ENCODE data around the gene BUB1.
"Not testable (repeated sequence)": the region's sequence is repeated elsewhere in the genome, so short reads cannot be mapped to it uniquely, and the experiment has no call there.

BUB1 gene

DNA sequence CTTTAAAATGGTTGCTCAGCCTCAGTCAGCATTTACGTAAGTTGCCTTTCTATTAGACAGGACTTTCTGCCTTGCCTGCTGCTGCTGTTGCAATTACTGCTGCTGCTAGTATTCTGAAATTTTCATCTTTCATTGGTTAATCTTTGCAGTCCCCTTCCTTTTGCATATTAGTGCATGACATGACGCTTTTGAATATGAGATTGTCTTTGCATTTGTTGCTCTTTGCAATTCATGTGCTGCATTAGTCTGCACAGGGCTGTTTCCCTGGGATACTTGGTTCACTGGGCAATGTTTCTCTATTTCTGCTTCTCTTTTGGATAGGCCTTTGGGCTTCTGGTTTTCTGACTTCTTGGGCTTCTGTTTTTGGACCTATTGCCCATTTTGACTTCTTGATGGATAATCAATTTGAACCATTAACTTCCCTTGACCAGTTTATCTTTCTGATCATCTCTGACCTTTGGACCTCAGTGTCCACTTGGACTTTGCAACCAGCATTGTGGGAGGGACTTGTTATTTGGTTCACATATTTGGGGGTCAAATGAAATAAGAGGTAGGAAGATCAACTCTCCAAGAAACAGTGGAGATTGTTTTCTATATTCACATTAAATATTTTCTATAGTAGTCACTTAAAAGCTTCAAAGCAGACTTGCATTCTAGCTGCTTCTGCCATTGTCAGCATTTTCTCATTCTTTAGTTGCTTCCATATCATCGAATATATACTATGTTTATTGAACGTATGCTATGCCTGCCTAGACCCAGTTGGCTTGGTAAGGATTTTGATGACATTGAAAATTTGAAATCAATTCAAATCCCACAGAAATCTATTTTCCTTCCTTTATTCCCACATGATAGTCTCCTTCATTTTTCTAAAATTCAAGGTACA lies 12.5 kb upstream of the BUB1 start:
- no peak for DNase-seq (ENCODE audit: low read depth)

DNA sequence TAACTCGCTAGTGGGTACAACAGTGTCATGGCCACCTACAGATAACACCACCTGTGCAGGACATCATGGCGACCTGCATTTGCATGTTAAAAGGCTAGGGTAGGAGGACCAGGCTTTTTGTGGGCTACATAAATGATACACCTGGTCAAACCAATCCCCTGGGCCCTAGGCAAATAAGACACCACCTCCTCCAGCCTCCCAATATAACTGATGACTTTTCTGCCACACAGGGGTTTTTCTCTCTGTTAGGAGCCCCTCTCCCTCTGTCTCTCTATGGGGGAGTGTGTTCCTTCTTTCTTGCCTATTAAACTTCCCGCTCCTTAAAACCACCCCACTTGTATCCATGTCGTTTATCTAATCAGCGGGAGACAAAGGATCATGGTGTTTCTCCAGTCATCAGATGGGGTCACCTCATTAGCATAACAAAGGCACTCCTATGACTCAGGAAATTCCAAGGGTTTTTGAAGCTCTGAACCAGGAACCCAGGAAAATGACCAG lies 10.8 kb upstream of the BUB1 start:
- DNase-seq (ENCODE audit: low read depth) = no peak

DNA sequence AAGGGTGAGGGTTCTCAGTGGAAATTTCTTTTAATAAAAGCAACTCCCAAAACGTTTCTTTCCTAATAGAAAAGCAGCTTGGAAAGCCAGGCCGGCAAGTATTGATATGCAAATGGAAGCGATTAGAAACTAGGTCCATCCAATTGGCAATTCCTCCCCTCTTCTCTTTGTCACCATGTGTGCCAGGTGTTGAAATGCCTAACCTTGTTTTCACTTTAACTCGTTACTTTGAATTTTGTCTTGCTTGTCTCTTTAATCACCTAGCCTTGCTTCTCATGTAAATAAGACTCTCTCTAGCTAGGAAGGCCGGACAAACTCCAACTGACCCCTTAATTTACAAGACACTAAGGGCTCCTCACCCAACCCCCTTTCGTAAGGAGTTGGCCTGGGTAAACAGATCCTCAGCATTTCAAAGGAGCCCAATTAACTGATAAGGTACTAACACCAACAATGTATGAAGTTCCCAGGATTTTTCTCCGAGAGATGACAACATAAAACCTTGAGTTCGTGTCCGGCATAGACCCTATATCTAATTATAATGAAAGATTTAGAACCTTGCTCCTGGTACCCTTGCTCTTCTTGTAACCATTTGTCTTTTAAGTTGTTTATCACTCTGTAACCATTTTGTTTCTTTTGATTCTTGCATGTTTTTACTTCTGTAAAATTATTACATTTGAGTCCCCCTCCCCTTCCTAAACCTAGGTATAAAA lies 10.1 kb upstream of the BUB1 start:
- not testable (repeated sequence) for DNase-seq (ENCODE audit: low read depth)

DNA sequence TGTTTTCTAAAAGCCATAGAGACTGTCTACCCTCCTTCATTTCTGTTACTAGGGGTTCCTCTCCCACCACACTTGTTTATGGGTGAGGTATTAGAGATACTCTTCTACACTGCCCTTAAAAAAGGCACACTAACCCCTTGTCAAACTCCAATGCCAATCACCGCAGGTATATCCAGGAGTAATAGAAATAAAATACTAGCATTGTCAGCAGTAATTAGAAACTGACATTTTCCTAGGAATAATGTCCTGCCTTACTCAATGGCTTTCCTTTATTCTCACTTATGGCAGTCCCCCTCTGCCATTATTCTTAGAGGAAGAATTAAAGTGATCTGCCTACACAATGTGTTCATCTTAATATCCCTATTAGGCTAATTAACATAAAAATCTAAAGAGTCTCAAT lies 5.0 kb upstream of the BUB1 start:
- no peak for DNase-seq (ENCODE audit: low read depth)

DNA sequence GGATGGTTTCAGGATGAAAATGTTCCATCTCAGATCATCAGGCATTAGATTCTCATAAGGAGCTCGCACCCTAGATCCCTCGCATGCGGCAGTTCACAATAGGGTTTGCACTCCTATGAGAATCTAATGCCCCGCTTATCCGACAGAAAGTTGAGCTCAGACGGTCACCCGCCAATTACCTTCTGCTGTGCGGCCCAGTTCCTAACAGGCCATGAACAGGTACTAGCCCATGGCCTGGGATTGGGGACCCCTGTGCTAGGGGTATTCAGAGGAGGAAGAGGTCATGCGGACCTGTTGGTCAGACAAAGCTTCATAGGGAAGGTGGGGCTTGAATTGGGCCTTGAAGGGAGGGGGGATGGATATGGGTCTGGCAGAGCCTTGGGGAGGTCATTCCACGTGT lies 4.4 kb upstream of the BUB1 start:
- no peak for DNase-seq (ENCODE audit: low read depth)

DNA sequence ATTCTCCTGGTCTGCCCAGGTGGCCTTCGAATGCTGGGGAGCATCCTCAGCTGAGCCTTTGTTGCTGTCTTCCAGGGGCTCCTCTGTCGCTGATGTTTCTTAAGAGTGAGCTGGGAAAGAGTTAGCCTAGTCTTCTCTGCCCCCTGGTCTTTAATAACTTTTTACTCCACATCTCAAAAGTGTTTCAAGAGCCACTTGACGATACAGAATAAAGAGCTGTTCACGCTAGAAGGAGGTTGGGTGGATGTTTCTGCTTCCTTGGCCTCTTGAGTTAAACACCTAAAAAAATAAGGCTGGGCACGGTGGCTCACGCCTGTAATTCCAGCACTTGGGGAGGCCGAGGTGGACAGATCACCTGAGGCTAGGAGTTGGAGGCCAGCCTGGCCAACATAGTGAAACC lies 2.8 kb upstream of the BUB1 start:
- DNase-seq (ENCODE audit: low read depth) = no peak

DNA sequence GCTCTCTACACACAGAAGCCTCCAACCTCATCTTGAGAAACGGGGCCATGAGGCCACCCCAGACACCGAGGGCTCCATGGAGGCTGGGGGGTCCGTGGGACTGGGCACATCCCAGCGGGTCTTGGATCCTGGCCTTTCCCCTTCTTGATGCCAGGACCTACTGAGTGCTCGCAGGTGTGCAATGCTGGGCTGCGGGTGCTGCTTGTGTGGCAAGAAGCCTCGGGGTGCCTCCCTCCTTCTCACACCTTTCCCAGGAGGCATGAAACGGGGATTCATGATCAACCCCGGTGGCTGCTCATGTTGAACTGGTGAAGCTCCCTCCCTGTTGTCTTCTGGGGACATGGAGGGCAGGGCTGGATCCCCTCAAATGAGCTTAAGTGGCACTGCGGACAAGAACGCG lies 2.0 kb upstream of the BUB1 start:
- DNase-seq (ENCODE audit: low read depth) = no peak

DNA sequence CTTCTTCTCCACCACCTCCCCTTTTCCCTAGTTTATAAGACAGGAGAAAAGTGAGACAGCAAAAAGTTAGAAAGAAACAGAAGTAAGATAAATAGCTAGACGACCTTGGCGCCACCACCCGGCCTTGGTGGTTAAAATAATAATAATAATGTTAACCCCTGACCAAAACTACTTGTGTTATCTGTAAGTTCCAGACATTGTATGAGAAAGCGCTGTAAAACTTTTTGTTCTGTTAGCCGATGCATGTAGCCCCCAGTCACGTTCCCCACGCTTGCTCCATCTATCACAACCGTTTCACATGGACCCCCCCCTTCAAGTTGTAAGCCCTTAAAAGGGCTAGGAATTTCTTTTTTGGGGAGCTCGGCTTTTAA lies 1.5 kb upstream of the BUB1 start:
- no peak for DNase-seq (ENCODE audit: low read depth)

DNA sequence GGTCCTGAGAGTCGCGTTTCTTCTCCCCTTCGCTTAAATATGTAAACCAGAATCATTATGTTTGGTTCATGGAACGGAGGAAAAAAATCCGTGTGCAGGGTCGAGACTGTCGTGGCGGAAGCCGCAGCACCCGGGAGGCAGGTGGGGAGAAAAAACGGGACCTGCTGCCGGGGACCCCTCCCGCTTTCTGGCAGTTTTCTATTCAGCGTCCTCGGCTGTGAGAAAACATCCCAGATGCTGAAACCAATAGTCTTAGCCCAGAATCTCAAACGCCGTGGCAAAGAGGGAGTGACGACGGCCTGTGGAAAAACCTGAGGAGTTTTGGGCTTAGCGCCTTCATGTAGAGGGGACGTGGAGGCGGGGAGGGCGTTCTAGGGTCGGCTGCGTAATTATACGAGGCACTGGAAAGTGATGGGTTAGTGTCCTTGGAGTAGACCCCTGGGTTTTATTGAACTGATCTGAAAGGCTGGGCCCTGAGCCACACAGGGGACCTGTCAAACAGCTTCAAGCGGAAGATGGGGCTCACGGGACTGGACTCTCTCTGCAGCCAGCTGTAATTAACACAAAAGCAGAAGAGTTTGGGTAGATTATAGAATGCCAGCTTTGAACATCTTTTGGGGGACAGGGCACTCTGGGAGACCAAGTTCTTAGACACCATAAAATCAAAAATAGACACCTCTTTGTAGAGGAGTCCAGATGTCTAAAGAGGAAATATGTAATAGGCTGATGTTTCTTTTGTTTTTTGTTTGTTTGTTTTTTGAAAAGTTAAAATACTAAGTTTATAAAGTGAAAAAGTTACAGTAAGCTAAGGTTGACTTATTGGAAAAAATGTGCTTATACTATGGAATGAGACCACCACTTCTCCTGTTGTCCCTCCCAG lies 834 bp upstream of the BUB1 start:
- DNase-seq (ENCODE audit: low read depth) = no peak

DNA sequence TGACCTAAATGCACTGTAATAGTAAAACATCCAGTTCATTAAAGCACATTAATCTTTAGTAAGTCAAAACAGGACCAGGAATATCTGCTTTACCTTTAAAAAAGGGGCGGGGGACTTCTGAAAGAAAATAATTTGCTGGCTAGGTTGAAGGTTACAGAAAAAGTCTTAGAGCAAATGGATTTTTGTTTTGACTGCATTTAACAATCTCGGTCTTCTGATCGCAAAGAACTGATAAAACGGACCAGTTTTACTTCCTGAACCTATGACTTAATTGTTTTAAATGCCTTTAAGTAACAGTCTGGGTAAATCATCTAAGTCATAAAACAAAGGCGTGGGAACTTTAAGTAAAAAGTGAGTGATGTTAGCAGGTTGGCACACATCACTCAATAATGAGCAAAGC lies 783 bp downstream of the BUB1 start:
- no peak for DNase-seq (ENCODE audit: low read depth)

DNA sequence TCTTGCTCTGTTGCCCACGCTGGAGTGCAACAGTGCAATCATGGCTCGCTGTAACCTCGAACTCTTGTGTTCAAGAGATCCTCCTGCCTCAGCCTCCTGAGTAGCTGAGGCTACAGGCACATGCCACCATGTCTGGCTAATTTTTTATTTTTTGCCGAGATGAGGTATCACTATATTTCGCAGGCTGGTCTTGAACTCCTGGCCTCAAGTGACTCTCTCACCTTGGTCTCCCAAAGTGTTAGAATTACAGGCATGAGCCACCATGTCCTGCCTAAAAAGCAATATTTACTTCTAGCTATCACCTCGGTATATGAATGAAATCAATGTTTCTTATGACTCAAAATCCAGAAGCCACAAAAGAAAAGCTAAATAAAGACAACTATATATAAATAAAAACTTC lies 2.2 kb downstream of the BUB1 start:
- no peak for DNase-seq (ENCODE audit: low read depth)

DNA sequence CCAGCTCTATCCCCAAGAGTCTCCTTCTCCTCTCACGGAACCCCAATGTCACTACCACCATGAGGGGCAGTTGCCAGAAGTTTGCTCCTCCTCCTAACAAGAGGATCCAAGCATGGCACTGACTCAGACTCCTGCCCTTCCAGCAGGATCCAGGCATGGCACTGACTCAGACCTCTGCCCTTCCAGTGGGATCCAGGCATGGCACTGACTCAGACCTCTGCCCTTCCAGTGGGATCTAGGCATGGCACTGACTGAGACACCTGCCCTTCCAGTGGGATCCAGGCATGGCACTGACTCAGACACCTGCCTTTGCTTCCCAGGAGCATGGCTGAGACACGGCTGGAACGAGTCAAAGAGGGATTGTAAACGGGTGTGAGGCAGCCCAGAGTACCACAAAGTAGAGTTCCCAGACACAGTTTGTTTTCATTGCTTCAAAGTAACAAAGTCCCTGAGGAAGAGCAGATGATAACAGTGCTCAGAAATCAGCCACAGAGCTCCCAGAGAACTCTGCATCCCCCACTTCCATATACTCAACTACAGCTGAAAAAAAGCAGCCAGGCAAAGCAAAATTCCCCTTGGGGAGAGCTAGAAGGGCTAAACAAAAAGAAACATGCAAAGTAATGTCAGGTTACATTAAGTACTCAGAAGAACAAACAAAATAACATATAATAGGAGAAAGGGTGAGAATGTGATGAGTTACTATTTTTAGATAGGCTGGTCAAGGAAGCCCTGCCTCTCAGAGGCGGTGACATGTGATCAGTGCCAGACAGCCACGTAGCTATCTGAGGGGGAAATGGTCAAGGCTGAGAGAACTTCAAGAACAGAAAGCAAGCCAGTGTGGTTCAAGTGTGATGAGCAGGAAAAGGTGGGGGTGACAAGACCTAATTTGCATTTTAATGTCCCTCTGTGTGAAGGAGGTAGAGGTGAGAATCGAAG lies 3.0 kb downstream of the BUB1 start:
- peak; percentile 15 for DNase-seq (ENCODE audit: low read depth)

DNA sequence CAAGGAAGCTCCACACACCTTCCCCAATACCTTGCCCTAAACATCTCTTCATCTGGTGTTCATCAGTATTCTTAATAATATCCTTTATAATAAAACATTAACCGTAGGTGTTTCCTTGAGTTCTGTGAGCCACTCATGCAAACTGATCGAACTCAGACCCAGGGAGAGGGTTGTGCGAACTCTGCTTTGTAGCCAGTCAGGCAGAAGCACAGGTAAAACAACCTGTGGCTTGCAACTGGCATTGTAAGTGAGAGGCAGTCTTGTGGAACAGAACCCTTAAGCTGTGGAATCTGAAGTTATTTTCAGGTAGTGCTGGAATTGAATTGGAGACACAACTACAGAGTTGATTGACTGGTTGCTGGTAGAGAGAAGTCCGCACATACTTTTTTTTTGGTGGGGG lies 4.7 kb downstream of the BUB1 start:
- no peak for DNase-seq (ENCODE audit: low read depth)

DNA sequence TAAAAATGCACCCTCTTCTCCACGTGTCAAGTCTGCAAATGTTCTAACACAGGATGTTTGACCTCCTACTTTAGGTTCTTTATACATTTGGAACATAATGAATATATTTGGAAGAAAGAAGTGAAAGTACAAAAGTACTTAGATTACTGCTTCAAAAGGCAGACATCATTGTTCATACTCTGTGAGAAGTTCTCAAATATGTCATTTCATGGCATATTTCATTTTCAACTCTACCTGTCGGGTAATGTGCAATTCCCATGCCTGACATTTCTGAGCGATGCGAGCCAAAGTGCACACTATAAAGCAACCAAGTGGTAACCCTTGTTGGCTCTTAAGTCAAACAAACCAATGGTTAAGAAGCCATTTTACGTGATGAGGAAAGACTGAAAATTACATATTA lies 7.0 kb downstream of the BUB1 start:
- no peak for DNase-seq (ENCODE audit: low read depth)

DNA sequence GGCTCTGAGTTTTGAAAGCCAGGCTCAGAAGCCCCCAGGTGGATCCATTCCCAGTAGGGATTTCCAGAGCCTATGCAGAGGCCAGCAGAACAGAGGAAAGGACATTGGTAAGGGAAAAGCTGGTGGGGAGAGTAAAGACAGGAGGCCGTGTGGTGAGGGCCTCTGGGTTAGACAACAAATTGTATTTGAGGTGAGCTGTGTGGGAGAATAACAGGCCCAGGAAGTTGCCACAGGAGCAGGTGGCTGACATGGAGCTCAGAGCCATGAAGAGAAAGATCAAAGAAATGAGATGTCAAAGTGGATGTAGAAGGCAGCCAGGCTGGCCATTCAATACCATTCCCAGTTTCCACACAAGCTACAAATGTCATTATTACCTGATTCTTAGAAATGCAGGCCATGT lies 8.8 kb downstream of the BUB1 start:
- DNase-seq (ENCODE audit: low read depth) = no peak

DNA sequence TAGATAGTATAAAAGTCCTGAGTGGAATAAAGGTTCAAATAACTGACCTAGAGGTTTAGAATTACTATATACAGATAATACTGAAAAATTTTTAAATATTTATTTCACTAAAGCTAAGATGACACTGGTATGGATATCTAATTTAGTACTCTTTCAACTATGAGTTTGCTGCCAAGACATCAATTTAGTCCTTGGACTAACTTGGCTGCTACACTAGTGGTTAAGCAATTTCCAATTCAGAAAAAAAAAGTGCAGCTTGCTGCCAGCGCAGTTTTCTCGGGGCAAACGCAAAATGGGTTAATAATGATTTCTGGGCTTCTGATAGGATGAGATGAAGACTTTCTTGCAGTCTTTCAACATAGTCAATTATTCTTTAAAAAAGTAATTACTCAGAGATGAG lies 10.8 kb downstream of the BUB1 start:
- no peak for DNase-seq (ENCODE audit: low read depth)

DNA sequence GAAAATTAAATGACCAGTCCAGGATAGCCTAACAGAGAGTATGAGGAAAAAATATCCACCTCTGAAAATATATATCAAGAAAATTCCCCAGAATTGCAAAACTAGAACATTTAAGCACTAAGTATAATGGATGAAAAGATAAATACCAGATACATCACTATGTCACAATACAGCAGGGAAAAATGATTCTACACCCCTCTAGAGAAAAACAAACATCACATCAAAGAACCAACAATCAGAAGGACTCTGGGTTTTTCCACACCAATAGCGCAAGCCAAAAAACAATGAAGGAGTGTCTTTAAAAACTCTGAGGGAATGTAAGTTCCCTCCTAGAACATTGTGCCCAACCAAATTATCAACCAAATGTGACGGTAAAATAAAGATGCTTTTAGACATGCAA lies 13.7 kb downstream of the BUB1 start:
- no peak for DNase-seq (ENCODE audit: low read depth)

DNA sequence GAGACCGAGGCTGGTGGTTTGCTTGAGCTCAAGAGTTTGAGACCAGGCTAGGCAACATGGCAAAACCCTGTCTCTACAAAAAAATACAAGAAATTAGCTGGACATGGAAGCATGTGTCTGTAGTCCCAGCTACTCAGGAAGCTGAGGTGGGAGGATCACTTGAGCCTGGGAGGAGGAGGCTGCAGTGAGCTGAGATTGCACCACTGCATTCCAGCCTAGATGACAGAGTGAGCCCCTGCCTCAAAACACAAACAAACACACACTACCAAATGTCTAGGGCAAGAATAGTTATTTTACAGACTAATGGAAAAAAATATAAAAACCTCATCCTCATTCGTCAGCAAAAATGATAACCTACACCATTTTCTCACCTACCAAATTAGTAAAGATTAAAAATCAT lies 15.3 kb downstream of the BUB1 start:
- DNase-seq (ENCODE audit: low read depth) = no peak

DNA sequence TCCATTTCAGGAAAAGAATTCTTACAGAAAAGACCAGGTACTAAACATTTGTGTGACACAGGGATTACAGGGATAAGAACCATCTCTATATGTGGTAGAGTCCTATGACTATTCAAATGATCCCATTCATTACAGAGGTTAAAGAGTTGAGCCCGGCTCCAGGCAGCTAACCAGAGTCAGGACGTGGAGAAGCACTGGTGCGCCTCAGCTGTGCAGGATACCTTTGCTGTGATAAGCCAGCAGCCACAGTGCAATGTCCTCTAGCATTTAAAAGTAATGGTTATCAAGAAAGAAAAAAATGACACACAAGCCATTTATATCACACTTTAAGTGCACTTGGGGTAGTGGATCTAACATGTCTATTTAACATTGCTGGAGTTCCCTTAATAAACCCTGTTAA lies 17.3 kb downstream of the BUB1 start:
- no peak for DNase-seq (ENCODE audit: low read depth)

DNA sequence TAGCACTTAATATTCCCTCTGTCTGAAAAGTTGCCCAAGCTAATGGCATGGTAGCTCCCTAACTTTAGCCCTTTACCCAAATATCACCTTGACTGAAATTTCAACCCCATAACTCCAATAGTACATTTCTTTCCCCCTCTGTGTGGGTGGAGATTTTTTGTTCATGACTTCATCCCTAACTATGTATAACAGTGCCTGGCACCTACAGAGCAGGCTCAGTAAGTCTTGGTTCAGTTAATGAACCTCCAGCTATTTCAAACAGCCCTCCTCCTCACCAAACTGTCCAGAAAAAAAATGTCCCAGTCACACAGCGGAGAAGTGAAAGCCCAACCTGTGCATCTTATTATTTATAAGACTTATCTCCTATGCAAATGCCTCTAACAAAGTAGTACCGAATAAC lies 18.6 kb downstream of the BUB1 start:
- no peak for DNase-seq (ENCODE audit: low read depth)

DNA sequence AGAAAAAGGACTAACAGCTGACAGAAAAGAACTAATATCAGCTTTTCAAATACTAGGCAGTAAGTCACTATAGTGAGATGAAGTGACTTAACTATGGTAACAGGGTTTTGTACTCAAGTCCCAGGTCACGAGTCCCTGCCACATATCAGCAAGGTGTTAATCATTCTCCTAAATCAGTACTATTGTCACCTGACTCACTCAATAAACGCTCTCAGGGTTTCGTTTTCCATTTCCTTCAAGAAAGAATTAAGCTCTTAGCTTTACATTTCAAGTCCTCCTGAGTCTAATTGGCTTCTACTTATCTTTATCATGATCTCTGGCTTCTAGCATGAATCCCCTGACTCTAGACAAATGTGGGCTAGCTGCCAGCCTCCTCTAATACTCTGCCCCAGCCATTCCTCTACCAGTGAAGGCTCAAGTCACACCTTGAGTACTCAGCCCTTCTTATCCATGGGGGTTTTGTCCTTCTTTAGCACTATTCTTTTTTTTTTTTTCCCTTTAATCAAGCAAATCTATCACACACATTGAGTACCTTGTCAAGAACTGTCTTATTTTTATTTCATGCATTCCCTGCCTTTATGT lies 20.0 kb downstream of the BUB1 start:
- no peak for DNase-seq (ENCODE audit: low read depth)
